HL-60/S4 treated with phorbol 12-myristate 13-acetate at 8.2 ng/mL for 4 days and 3 days (cell line): Measurements from ENCODE around the gene MPRIP.

Source experiments
- in situ Hi-C: fragments of 300-500 bp; cut with MboI; formaldehyde crosslinking; loops from 2 replicates; pipeline ENCODE4 v1.15.0; 2022; ENCODE audit warnings: low sequenced_read_pairs

MPRIP gene

DNA sequence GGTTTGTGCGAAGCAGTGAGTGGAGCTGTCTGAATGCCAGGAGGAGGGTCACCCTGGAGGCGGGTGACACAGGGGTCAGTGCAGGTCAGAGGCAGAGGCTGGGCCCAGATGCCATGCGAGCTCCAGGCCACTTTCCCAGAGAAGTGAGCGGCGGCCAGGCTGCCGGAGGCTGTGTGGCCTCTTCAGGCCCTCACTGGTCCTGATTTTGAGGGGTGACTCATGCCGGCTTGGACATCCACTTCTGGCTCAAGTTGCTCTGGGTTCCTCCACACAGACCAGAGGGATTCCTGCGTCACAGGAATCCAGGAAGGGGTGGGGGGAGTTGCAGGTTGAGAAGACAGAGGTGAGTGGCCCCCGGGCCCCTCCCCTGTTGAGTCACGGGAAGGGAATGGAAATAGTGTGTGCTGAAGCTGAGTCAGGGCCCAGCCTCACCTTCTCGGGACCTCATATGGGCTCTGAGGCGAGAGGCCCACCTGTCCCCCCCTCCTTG lies 31.7 kb upstream of the MPRIP start:
- in situ Hi-C loops, result loop anchor here (25.0 kb wide), 1 partner anchor 102 kb away; no protein-coding TSS in a partner anchor

- in situ Hi-C loops, result loop anchor here (25.0 kb wide), 1 partner anchor 101 kb away; no protein-coding TSS in a partner anchor
Observed at GRCh38 chr17:17011043-17011907, 31.0 kb upstream of the MPRIP start.

- in situ Hi-C loops, result loop anchor here (25.0 kb wide), 1 partner anchor 98 kb away; no protein-coding TSS in a partner anchor
Observed at GRCh38 chr17:17013828-17014747, 28.2 kb upstream of the MPRIP start.

- in situ Hi-C loops, result loop anchor here (25.0 kb wide), 1 partner anchor 98 kb away; no protein-coding TSS in a partner anchor
Observed at GRCh38 chr17:17014748-17015124, 27.5 kb upstream of the MPRIP start.

DNA sequence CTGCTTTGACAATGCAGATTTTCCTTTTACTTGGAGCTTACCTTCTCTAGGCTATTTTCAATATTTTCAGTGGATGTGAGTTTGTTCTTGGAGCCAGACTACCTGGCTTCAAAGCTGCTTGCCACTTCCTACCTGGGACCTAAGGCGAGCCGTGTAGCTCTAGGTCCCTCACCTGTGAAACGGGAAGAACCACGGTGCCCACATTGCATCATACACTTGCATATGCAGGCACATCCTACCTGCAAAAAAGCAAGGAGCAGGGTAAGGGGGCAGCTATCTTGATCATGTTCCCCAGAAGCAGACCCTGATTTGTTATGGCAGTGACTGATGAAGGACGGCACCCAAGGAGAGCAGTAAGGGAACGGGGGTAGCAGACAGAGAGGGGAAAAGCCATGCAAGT lies 27.0 kb upstream of the MPRIP start:
- in situ Hi-C loops, result loop anchor here (25.0 kb wide), 1 partner anchor 97 kb away; no protein-coding TSS in a partner anchor

- in situ Hi-C loops, result loop anchor here (25.0 kb wide), 1 partner anchor 96 kb away; no protein-coding TSS in a partner anchor
Observed at GRCh38 chr17:17016199-17017197, 25.8 kb upstream of the MPRIP start.

GRCh38 chr17:17017343-17018014 lies 24.8 kb upstream of the MPRIP start:
- in situ Hi-C loops, result loop anchor here (25.0 kb wide), 1 partner anchor 95 kb away; no protein-coding TSS in a partner anchor

GRCh38 chr17:17018021-17018441 lies 24.2 kb upstream of the MPRIP start:
- in situ Hi-C loops, result loop anchor here (25.0 kb wide), 1 partner anchor 94 kb away; no protein-coding TSS in a partner anchor

DNA sequence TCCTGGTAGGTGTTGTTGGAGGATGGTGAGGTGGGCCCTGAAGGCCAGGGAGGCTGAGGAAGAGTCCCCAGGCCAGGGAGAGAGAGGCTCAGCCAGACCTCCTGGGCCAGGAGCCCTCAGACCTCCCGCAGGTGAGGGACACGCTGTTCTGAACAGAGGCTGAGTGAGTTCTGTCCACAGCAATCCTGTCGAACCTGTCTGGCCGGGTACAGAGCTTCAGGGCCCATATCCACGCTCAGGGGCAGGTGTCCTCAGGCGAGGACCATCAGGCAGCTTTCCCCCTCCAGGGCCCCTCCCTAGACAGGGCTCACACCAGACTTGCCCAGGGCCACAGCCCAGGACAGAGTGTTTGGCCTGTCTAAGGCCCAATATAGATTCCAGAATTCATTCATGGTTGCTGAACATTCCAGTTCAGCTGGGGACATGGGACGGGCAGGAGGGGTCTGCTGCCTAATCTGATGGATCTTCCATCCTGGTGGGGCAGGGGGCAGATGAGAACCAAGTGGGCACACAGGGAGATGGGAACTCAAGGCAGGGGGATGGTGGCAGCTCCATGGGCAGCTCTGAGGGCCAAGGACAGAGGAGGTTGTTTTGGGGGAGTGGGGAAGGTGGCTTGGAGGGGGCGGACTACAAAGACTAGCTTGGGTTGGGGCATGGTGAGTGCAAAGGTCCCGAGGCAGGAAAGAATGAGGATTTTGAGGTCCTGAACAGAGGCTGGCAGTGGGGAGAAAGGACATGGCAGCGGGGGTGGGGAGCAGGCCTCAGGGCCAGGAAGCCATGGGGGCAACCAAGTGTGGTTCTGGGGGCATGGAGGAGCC lies 23.4 kb upstream of the MPRIP start:
- in situ Hi-C loops, result loop anchor here (25.0 kb wide), 1 partner anchor 93 kb away; no protein-coding TSS in a partner anchor

GRCh38 chr17:17019430-17019762 lies 22.9 kb upstream of the MPRIP start:
- in situ Hi-C loops, result loop anchor here (25.0 kb wide), 1 partner anchor 93 kb away; no protein-coding TSS in a partner anchor

GRCh38 chr17:17019891-17020456 lies 22.3 kb upstream of the MPRIP start:
- in situ Hi-C loops, result loop anchor here (25.0 kb wide), 1 partner anchor 92 kb away; no protein-coding TSS in a partner anchor

- in situ Hi-C loops, result loop anchor here (25.0 kb wide), 1 partner anchor 91 kb away; no protein-coding TSS in a partner anchor
Observed at GRCh38 chr17:17020821-17021193, 21.4 kb upstream of the MPRIP start.

DNA sequence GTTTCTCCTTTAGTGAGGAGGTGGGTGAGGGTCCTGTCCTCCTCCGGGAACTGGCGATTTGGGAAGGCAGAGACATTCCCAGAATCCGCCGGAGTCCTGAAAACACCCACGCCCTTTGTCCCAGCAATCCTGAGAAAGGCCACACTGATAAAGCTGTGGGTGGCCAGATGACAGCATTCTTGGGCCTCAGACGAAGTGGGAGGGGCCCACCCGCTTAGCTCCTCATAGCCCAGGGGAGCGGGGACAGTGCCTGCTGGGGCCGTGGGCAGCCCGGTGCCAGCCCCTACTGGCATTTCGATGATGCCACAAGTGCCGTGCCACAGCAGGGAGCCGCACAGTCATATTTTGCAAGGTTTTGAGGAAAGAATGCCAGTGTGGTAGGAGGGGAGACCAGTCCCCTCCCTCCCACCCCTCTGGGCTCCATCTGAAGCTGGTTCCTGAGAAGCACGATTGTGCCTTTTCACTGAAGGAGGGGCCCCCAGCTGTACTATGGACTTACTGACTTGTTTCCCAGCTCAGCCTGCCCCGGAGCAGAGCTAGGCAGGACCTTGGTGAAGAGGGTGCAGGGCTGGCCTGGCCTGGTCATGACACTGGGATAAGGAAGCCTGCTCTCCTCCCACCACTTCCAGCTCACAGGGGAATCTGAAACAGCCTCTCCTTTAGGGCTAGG lies 20.9 kb upstream of the MPRIP start:
- in situ Hi-C loops, result loop anchor here (25.0 kb wide), 1 partner anchor 91 kb away; no protein-coding TSS in a partner anchor

- in situ Hi-C loops, result loop anchor here (25.0 kb wide), 1 partner anchor 90 kb away; no protein-coding TSS in a partner anchor
Observed at GRCh38 chr17:17022011-17022410, 20.2 kb upstream of the MPRIP start.

- in situ Hi-C loops, result loop anchor here (25.0 kb wide), 1 partner anchor 90 kb away; no protein-coding TSS in a partner anchor
Observed at GRCh38 chr17:17022456-17022855, 19.8 kb upstream of the MPRIP start.

GRCh38 chr17:17024778-17025300 lies 17.4 kb upstream of the MPRIP start:
- in situ Hi-C loops, result loop anchor here (25.0 kb wide), 1 partner anchor 87 kb away; no protein-coding TSS in a partner anchor

GRCh38 chr17:17025621-17026020 lies 16.6 kb upstream of the MPRIP start:
- in situ Hi-C loops, result no loop called here
